GM19193 (cell line): ENCODE data around the gene IRS2.

Source experiments
- POLR2A ChIP-seq: IDR thresholded peaks from 4 replicates; pipeline ENCODE4 v1.6.1; 2011; ENCODE audit not compliant: insufficient read depth, insufficient read length; ENCODE audit errors: extremely low read depth

The IRS2 gene

GRCh38 chr13:109723046-109723445, 63.3 kb downstream of the IRS2 start:
- no peak for TF ChIP-seq POLR2A

DNA sequence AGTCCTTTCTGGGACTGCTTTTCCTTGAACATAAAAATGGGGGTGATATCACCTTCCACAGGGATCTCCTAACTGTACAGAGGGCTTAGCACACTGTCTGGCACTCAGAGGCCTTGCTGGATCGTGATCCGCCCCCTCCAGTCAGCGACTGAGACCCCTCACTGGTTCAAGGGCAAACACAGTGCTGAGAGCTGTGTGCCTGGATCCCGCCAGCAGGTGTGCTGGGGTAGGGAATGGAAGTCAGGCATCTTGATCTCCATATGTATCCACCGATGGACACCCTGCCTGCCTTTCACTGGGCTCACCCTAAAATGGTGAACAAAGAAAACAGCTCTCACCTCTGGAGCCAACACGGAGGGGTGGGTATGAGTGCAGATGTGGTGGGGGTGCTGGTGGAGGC, 64.3 kb downstream of the IRS2 start:
- no peak for TF ChIP-seq POLR2A

DNA sequence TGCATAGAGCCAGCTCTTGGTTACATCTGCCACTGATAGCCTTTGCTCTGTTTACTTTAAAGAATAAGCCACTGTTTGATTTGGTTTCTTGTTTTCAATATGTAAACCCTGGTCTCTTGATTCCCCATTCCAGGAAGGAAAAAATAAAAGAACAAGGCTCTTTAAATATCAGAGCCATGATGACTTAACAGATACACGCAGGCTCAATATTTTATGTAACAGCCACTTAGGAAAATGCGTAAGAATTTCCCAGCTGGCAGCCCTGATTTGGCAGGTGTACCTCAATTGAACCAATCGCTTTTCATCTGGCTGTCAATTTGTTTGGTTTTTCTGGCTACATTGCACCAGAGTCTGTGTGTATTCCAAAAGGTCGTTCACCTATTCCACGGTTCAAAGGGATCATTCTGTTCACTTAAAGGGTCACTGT, 65.6 kb downstream of the IRS2 start:
- no peak for TF ChIP-seq POLR2A

GRCh38 chr13:109719962-109720646, 66.3 kb downstream of the IRS2 start:
- TF ChIP-seq POLR2A = no peak

DNA sequence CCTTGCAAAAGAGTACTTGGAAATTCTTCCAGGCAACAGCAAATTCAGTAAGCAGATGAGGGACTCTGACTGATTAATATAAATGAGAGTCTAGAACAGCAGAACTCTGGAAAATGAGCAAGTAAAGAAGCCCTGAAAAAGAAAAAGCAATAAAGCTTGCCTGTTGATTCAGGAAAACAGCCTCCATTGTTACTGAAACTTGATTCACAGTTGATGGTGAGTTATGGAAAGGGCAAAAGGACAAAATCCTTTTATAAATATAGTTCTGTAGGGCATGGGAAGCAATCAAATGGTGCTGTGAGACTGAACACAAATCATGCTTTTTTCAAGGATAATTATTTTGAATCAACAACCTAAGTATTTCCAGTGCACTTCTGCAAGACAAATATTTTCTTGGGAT, 67.7 kb downstream of the IRS2 start:
- TF ChIP-seq POLR2A = no peak

GRCh38 chr13:109717686-109718085, 68.7 kb downstream of the IRS2 start:
- TF ChIP-seq POLR2A = no peak

- no peak for TF ChIP-seq POLR2A
Measured at GRCh38 chr13:109715902-109716301, 70.5 kb downstream of the IRS2 start.

DNA sequence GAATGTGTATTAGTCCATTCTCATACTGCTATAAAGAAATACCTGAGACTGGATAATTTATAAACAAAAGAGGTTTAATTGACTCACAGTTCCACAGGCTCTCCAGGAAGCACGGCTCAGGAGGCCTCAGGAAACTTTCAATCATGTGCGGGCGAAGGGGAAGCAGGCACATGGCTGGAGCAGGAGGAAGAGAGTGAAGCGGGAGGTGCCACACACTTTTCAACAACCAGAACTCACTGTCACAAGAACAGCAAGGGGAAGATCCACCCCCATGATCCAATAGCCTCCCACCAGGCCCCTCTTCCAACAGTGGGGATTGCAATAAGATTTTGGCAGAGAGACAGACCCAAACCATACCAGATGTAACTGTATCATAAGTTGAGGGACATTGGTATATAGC, 72.7 kb downstream of the IRS2 start:
- no peak for TF ChIP-seq POLR2A

GRCh38 chr13:109712124-109712722, 74.2 kb downstream of the IRS2 start:
- no peak for TF ChIP-seq POLR2A

DNA sequence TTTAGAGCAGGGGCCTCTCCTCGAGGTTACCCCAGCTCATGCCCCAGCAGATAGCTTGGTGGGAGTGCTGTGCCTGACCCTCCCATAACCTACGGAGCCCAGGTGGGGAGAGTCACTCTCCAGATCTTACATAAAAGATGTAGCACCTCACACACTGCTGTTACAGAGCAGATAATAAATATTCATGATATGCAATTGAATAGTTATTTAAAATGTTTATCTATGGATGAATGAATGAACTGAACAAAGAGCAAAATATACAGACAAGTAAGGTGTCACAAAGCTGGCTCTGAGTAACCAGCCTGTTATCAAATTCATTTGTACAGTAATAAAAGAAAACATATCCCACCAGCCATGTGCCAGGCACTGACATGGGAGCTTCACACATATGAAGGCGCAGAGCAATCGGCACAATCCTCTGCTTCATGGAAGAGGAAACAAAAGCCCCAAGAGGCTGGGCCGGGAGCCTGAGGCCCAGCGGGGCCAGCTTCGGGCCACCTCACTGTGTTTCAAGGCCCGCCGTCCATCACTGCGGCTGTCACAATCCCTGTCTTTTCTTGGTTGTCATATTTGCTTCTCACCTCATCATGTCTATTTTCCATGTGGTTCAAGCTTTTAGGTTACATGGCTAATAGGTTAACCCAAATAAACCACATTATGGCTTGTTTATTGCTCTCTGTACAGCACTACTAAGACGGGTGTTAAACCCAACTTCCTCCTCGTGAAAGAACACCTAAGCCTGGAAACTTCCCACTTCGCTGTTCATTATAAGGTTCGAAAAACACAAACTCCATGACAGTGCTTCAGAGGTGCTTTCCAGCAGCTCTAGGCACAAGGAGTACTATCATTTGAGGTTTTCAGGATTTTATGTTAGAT, 78.4 kb downstream of the IRS2 start:
- no peak for TF ChIP-seq POLR2A

DNA sequence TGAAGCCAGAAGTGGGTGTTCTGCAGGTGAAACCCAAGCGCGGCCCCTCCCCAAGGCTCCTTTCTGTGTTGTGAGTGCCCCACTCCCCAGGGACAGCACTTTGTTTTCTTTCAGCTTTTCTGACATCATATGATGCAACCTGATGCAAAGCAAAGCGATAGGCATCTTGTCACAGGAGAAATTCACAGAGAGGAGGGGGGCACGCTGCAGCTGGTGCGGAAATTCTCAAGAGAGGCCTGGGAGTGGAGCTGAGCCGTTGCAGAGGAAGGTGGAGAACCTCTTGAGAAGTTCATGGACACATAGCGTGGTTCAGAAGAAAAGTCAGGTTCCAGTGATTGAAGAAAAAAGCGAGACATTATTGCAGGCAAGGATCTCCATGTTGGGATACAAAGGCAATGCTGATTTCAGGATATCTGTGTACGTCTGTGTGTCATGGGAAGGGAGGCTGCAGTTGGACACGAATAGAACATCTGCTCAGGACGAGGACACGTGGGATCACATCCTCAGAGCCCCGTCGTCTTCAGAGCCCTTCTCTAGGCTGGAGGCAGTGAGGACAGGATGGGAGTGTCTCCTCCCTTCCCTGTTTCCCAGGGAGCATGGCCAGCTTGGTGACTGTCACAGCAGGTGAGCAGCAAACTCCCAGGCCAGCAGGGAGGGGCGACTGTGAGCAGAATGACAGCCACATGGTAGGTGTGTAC, 79.2 kb downstream of the IRS2 start:
- TF ChIP-seq POLR2A = no peak

DNA sequence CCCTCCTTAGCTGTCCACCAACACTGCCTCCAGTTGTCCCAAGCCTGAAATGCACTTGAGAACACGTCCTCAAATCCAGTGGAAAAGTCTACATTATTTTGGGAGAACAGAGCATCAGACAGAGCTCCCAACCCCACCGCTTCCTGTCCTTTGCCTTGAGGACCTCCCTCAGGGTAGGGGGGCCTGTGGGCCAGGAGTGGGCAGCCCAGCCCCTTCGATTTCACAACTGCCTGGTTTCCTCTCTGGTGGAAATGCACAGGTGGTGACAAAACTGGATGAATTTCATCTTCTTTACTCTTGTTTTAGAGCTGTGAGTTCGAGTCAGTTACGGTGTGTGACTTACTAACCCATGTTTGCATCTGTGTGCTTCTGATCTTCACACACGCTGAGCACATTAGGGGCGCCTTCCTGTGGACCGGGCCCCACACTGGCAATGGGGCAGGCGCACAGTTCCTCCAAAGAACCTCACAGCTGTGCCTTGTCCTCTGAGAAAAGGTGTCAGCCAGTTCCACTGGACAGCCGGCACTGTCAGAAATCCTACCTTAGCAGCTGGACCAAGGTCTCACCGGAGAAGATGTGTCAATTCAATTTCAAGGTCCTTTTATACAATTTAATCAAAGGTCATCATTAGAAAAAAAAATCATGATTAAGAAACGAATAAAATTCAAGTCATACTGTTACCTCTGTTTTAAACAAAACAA, 80.2 kb downstream of the IRS2 start:
- no peak for TF ChIP-seq POLR2A

DNA sequence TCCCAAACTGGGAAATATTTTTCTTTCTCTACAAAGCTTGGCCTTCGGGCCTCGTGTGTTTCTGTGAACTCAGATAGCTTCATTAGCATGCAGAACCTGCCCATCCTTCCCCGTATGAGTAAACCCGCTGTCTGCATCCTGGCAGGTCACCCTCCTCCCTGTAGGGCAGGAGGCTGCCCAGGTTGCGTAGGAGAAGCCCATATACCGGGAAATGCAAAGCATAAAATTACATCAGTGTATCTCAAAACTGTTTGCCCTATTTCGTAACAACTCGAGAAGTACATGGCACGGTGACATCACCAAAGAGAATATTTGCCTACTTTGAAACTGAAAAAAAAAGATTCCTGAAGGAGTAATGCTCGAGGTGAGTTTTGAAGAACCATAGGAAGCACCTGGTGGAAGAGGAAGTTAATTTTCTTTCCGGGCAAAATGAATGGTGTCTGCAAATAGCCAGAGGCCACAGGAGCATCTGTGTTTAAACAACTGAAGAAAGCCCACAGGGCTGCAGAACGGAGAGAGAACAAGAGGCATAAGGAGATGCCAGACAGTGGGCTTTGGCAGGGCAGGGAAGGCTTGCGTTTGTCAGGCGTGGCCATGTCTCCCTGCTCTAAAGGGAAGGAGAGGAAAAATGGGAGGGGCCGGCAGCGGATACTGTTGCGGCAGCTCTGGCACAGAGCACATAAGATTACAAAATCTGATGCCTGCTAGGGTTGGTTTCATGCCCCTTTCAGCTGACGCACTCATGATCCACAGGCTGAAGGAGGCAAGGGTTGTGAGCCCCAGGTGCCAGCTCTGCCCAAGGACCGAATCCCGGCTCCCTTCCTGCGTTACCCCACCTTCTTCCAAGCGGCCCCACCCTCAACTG, 81.4 kb downstream of the IRS2 start:
- TF ChIP-seq POLR2A = no peak

DNA sequence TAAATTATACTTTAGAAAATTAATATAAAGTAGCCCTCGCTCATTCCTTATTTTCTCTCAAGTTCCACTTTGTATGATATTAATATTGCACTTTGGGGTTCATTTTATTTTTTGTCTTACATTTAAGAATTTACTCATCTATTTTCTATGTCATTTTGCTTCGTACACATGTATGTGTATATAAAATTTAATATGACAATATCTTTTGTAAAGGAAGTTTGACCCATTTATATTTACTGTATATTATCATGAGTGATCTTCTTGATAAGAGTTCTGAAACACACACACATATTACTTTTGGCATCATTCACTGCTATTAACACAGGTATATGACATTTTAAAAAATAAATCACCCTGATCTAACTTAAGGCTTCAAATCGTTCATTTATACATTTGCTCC, 83.1 kb downstream of the IRS2 start:
- no peak for TF ChIP-seq POLR2A
